Stimulated activated CD8-positive, alpha-beta memory T cell treated with anti-CD3 and anti-CD28 coated beads, Interleukin-15, amount 100 ng/mL, for 48 hours (primary cell): ENCODE data around the gene RFX7.

Experiments used
- DNase-seq, 2 donors: peaks; one replicate each; pipeline ENCODE4 v3.0.0-alpha.2; 2020; ENCODE audit warnings: low read depth in 2 of 2

RFX7 gene

DNA sequence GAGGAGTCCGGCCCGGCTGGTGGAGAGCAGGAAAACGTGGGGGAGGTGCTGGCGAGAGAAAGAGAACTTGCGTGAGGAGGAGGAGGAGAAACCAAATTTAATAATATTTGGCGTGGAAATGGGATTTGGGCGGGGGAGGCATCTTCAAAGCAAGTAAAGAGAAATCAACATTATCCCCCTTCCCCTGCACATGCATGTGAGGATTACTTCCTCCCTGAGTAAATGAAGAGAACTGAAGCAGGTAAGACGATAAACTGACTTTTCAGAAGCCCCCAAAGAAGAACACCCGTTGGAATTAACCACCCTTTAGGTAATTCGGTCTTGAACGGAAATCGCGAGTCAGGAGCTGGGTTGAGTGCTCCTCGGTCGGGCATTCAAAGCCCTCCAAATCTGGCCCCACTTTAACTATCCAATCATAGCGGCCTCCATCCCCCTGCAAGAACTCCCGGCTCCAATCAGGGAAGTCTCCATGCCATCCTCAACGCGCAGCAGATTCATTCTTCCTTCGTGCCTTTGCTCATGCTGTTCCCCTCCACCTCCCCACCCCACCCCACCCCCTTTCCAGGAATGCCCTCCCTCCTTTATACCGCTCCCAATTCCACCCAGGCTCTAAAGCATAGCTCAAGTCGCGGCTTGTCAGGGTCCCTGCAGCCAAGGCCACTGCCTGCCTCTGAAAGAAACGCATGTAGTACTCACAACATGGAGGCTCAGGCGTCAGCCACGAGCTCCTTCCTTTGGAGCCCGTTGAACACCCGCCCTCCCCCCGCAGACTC, 545 bp upstream of the RFX7 start:
- DNase-seq = no peak

DNA sequence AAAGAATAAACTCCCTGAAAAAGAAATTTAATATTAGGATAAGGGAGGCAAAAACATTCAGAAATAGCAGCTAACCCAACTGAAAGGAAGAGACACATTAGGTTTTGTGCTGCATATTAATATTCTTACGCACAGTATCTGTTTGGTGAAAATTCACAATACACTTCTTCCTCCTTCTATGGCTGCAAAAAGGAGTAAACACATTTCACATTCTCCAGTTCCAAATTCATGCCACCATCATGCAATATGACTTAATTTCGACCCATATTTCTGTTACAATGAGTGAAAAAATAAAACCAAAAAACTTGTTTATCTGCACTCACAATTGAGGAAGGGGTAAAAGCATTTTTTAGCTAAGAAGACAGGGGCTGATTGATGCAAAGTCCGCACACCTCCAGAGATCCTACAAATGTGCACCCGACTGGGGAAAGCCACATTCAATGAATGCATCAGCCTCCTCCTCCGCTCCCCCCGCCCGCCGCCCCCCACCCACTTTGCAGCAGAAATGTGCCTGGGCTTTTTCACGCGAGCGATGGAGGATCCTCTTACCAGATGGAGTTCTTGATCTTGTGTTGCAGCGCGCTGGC, 1.0 kb downstream of the RFX7 start:
- no peak for DNase-seq

DNA sequence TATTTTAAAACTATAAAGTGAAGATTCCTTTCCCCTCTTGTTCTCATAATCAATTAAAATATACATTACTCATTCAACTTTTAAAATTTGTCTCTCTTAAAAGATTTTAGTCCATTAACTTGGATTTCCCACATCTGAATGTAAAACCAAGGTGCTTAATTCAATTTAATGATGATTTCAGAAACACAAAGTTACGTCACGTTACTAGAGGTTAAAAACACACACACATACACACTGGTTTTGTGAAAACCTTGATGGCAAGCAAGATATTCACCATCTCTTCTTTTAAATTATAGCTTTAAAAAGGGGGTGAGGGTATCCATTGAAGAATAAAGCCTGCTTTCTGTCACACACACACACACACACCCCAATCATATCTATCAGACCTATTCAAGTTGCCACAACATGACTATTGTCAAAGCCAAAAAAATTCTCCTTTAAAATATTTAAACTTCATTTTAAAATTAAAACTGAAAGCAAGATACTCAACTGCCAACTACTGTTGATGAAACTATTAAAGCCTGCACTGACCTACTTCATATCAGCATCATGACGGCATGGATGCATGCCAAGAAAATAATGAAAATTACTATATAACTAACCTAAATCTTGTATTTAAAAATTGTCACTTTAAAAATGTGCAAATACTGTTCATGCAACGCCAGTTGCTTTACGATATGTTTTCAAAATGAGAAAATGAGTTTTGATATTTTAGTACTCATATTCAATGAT, 2.1 kb downstream of the RFX7 start:
- DNase-seq = no peak

DNA sequence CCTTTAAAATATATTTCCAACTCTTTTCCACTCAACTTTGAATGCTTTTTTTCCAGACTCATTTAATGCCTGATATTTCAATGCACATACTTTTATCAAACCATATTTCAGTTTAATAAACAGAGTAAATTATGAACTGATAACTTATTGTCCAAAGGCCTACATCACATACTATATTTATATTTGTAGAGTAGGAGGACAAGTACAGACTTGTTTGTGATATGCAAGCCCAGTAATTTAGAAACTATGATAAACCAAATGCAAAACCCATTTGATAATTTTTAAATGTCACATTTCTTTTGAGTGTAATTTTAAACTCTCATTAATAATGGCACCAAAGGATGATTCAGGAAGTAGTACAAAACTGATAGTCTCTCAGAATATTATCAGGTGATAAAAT, 3.3 kb downstream of the RFX7 start:
- no peak for DNase-seq

DNA sequence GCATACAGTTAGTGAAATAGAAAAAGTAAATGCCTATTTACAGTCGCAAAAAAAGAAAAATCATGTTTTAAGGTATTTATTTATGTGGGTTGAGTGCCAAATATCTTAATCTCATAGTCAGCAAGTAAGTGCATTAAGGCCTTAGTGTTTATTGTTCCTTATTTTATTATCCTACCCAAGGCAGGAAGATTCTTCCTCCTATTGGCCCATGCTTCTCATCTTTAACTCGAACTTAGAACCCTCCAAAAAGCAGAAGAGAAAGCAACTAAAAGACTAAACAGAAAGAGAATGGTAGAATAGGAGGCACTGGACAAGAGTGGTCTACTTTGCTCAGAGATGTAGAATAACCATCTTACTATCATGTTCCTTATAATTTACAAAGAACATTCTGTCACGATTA, 7.5 kb downstream of the RFX7 start:
- DNase-seq = no peak

DNA sequence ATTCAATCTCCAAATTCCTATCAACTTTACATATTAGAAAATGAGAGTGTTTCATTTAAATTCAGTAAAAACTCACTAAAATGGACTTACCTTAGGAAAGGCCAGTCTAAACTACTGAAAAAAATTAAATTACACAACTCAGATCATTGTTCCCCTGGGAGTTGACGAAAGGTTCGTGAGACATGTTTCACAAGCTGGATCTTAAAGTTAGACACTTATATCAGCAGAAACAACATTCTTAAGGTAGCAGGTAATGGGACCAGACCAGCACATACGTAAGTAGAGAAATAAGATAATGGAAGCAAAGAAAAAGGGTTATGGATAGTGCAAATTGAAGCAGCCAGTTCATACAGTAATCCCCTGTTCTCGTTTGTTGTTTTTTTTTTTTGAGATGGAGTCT, 8.9 kb downstream of the RFX7 start:
- DNase-seq = no peak

DNA sequence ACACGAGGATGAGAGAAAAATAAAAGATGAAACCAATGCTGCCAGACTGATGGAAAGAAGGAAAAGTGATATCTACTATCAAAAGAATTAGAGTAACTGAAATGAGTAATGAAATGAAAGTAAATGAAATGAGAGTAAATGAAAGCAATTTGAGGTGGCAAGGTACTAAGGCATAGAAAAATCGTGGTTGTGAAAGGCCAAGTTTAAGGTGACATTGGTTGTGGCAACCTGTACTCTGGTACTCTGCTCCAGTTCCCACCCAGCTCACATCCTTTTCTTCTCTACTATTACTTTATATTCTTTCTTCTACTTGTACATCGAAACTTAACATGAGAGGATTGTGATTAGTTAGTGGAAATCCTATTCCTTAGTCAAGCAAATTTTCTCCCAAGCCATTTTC, 10.1 kb downstream of the RFX7 start:
- DNase-seq = no peak

DNA sequence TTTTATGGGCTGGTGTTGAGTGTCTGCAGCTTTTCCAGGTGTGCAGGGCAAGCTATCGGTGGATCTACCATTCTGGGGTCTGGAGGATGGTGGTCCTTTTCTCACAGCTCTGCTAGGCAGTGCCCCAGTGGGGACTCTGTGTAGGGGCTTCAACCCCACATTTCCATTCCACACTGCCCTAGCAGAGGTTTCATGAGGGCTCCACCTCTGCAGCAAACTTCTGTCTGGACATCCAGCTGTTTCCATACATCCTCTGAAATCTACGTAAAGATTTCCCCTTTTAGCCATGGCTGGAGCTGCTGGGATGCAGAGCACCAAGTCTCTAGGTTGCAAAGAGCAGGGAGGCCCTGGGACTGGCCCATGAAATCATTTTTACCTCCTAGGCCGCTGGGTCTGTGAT, 11.6 kb downstream of the RFX7 start:
- DNase-seq = no peak

DNA sequence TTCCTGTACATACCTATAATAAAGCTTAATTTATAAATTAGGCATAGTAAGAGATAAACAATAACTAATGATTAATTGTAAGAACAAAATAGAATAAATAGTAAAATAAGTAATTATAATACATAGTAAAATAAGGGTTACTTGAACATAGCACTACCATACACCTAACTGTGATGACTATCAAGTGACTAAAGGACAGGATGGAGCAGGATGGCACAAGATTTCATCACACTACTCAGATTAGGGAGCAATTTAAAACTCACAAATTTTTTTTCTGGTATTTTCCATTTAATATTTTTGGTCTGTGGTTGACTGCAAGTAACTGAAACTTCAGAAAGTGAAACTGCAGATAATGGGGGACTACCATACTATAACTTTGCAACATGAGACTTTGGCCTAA, 14.8 kb downstream of the RFX7 start:
- no peak for DNase-seq

DNA sequence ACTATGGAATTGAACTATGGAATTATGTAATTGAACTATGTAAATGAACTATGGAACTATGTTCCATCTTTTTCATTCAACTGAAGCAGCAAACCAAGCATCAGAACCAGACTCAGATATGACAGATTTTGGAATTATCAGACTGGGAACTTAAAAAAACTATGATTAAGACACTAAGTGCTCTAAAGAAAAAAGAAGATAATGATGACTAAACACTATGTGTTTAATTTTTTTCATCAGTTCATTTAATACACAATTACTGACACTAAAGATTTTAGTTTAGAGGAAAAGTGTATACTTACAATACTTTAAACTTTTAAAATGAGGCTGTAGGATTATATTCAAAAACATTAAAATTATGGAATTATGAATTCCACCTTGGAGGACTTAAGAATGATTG, 15.3 kb downstream of the RFX7 start:
- no peak for DNase-seq

DNA sequence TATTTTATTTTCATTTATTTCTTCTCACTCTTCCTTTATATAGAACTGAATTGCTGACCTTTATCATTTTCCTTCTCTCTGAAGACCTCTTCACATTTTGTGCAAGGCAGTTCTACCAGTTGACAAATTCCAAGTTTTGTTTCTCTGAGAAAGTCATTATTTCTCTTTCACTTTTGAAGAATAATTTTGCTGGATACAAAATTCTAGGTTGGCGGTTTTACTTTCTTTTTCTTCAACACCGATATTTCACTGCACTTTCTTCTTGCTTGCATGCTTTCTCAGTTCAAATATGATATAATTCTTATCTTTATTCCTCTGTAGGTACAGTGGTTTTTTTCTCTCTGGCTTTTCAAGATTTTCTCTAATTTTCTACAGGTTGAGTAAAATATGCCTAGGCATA, 15.9 kb downstream of the RFX7 start:
- DNase-seq = no peak

DNA sequence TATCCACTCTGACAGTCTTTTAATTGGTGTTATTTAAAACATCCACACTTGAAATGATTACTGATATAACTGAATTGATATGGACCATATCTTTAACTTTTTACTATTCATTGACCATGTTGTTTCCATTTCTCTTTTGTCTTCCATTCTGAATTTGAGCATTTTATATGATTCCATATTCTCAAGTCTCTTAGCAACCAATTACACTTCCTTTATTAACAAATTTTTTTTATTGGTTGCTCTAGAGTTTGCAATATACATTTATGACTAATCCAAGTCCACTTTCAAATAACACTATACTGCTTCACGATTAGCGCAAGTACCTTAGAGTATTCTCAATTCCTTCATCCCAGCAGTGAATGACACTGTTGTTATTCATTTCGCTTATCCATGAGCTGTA, 16.4 kb downstream of the RFX7 start:
- no peak for DNase-seq

DNA sequence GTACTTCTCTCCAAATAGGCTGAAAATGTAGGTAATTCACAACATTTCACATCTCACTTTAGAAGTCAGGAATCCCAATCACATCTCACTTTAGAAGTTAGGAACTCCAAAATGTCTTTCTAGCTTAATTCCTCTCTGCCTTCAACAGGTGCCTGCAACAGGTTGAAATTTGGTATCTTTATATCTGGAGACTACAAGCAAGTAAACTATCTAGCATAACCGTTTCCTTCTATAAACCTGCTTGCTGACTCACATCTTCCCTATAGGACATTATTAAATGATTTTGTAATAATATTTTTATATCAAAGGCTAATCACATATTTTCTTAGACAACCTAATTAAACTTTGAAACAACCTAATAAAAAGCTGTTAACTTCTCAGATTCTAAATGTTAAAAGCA, 18.2 kb downstream of the RFX7 start:
- no peak for DNase-seq

DNA sequence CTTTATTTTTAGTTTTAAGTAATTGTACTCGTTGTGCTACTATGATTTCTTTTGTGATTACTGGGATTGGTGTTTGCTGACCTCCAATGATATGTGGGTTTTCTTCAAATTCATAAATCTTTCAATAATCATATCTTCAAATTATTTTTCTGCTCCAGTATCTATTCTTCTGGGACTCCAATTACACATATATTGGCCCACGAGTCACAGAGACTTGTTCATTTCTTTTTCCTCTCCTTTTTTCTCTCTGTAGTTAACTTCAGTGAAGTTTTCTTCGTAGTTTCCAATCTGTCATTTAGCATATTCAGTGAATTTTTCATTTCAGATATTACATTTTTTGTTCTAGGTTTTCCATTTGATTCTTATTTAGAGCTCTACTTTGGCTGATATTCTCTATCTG, 21.4 kb downstream of the RFX7 start:
- no peak for DNase-seq

DNA sequence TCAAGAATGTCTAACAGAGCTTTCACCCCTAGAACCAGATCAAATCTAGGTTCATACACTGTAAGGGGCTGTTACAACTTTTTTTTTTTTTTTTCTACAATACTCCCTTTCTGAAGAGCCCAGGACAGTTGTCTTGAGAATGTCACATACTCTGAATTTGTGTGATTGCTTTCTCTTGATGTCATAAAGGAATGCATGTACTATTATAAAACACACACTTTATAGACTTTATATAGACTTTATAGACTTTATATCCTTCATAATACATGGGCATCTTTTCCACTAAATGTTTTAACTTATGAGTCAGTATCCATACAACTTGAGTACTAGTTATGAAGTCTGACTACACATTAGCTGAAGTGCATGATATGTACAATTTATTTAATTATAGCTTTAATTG, 26.3 kb downstream of the RFX7 start:
- no peak for DNase-seq

DNA sequence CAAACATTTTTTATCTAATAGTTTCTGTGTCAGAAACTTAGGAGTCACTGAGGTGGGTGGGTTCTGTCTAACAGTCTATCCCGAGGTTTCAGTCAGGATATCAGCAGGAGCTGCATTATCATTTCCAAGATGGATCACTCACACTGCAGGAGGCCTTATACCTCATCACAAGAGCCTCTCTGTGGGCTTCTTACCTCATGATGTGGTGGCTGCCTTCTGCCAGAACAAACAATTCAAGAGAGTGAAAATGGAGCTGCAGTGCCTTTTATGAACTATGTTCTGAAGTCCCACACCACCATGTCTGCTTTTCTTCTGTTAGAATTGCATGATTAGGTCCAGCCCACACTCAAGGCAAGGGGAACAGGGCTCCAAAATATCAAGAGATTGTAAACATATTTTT, 27.9 kb downstream of the RFX7 start:
- no peak for DNase-seq

DNA sequence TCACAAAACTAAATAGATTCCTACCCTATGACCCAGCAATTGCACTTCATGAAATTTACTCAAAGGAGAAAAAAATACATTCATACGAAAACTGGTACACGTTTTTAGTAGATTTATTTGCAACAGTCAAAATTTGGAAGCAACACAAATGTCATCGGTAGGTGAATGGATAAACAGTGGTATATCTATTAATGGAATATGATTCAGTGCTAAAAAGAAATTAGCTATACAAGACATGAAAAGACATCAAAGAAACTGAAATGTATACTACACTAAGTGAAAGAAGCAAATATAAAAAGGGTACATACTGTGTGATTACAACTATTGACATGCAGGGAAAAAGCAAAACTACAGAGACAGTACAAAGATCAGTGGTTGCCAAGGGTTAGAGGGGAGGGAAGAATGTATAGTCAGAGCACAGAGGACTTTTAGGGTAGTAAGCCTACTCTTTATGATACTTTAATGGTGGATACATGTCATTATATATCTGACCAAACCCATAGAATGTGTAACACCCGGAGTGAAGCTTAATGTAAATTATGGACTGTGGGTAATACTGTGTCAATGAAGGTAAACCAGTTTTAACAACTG, 31.6 kb downstream of the RFX7 start:
- DNase-seq = no peak

DNA sequence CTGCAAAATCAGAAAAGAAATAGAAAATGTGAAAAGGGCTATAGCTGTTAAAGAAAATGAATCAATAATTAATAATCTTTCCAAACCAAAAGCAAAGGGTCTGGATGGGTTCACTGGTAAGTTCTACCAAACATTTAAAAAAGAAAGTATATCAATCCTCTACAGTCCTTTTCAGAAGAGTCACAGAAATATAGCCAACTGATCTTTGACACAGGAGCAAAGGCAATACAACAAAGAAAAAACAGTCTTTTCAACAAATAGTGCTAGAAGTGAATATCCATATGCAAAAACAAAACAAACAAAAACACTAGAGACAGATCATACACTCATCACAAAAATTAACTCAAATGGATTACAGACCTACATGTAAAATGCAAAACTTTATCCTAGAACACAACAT, 32.6 kb downstream of the RFX7 start:
- DNase-seq = no peak

DNA sequence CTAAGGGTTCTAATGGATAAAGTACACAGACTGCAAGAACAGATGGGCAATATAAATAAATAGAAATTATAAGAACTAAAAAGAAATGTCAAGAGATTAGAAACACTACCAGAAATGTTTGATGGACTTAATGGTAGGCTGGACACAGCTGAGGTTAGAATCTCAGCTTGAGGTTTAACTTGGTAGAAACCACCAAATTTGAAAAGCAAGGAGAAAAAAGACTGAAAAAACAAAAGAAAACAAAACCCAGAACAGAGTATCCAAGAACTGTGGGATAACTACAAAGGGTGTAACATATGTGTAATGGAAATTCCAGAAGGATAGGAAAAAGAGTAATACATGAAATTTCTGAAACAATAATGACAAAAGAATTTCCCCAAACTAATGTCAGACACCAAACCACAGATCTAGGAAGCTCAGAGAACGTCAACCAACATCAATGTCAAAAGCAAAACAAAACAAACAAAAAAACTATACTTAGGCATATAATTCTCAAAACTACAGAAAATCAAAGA, 35.0 kb downstream of the RFX7 start:
- DNase-seq = no peak

DNA sequence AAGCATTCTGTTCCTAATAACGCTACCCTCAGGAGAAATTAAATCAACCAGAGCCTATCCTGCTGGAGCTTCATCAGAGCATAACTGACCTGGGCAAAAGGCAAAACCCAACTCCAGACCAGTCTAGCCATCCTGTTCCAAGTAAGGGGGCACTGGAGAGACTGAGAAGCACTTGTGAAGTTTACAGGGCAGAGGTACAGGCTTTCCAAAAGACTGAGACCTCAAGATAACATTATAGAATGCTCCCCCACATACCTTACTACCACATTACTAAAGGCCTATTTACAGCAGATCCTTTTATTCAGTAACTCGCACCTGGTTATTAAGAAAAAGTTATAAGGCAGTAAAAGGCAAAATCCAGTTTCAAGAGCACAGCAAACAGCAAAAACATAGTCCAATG, 35.5 kb downstream of the RFX7 start:
- DNase-seq = no peak

DNA sequence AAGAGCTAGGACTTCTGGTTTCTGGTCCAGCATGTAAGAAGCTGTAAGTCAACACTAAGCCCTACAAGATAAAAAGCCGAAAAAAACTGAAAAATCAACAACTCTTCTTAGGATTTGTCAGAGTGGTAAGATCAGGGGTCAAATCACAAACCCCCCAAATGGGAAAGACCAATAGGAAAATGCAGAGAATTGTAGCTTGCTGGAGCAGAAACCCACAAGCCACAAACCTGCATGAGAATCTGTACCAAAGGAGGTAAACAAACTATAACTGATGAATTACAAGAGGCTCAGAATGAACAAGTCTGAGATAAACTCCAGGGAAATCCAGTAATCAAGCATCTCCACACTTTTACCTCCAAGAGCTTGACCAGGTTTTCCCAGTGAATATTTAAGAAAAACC, 36.0 kb downstream of the RFX7 start:
- DNase-seq = no peak

DNA sequence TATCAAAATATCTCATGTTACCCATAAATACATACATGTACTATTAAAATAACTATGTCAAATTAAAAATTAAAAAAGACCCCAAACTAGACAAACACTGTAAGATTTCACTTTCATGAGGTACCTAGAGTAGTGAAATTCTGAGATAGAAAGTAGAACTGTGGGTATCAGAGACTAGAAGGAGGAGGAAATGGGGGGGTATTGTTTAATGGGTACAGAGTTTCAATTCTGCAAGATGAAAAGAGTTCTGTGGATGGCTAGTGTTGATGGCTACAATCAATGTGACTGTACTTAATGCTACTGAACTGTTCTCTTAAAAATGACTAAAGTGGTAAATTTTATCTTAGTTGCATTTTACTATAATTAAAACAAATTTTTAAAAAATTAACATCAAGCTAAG, 36.6 kb downstream of the RFX7 start:
- no peak for DNase-seq
